Ovary (tissue), 9 donors: ENCODE data around the gene BLOC1S3. TPM values are rescaled to one million over a fixed set of nuclear protein-coding genes. Genes with fewer than 3 reads are reported as not detected.

ENCODE experiments used
- DNase-seq, 5 donors: peaks; one replicate each; pipeline ENCODE4 v3.0.0-alpha.2; 2019 to 2020
- H3K27ac ChIP-seq, 2 donors: fragments of 200-600 bp; one replicate each; pipeline versions ENCODE4 v1.5.1 to v1.8.0; 2019 to 2022
- H3K27me3 ChIP-seq: fragments of 200-600 bp; one replicate; pipeline ENCODE4 v1.8.0; 2022
- H3K36me3 ChIP-seq: fragments of 200-600 bp; sonication (generic); one replicate; pipeline ENCODE4 v1.5.1; 2019
- H3K4me1 ChIP-seq: one replicate; pipeline ENCODE4 v1.8.1; 2013; ENCODE audit warnings: mild to moderate bottlenecking, moderate library complexity; ENCODE audit not compliant: insufficient read depth
- H3K4me3 ChIP-seq: fragments of 200-600 bp; sonication (generic); one replicate; pipeline ENCODE4 v1.5.1; 2017
- H3K9me3 ChIP-seq, 2 donors: fragments of 200-600 bp in 1 of 2; sonication (generic) in 1 of 2; one replicate each; pipeline versions ENCODE4 v1.5.1 to v1.8.1; 2013 to 2019; ENCODE audit warnings: mild to moderate bottlenecking in 1 of 2, moderate library complexity in 1 of 2
- EP300 ChIP-seq: sonication (generic); formaldehyde crosslinking; IDR thresholded peaks from one replicate; pipeline ENCODE4 v1.6.1; 2017; ENCODE audit warnings: antibody characterized with exemption
- POLR2A ChIP-seq: fragments of 450-650 bp; IDR thresholded peaks from one replicate; pipeline ENCODE4 v1.6.1; 2017; ENCODE audit warnings: antibody characterized with exemption, mild to moderate bottlenecking, moderate library complexity
- WGBS, 3 donors: extraction: QIAGEN DNeasy Blood & Tissue Kit in 1 of 3; methylation state at CpG; one replicate each; pipeline versions ENCODE4 v1.1.5 to v1.1.7; 2013 to 2017; 5-methylcytosine and 5-hydroxymethylcytosine counted together
- intact Hi-C, 4 donors: fragments of 100-400 bp; cut with DNase I; formaldehyde crosslinking; loops; one replicate each; pipeline versions ENCODE4 v1.11.0 to v1.15.1; 2022 to 2023
- polyA plus RNA-seq, 2 donors: library from polyadenylated mRNA; stranded (reverse); fragments of 200-250 nt in 1 of 2; fragments of 350-450 nt in 1 of 2; fragmentation: Illumina TruSeq in 1 of 2; extraction: RNeasy Lipid Tissue Mini Kit (QIAGEN cat#74804) in 1 of 2; gene quantifications; one replicate each; pipeline ENCODE4 v1.2.3, GENCODE V29; 2013 to 2014
- total RNA-seq, 7 donors: library from RNA; depleted of rRNA in 2 of 7; stranded (reverse); fragments of >200 nt in 2 of 7; fragmentation: NEBNext Ultra II Directional in 3 of 7; extraction: Animal tissue kit (Norgen Biotek cat#: 25700) in 3 of 7; gene quantifications; one replicate each; pipeline versions ENCODE4 v1.1.0 to v1.2.4, GENCODE V29; 2016 to 2023
- TF ChIP-seq, protein P1 (sequence below), 3 donors: fragments of 450-650 bp in 2 of 3; fragments of 200-600 bp in 1 of 3; IDR thresholded peaks; one replicate each; pipeline versions ENCODE4 v1.5.1 to v1.8.0; 2016 to 2022; ENCODE audit warnings: antibody characterized with exemption in 3 of 3, mild to moderate bottlenecking in 1 of 3
- donor health status: DM: no; HTN: no; CAD: no; lungs with moderate emphysema.
- donor health status: DM: no; HTN: no; CAD: no.
- donor health status: Bipolar disorder and iron deficiency.
- donor health status: DM: yes; HTN: yes; CAD: no.
- donor health status: DM: no; HTN: no; CAD: no.
- donor health status: DM: yes; HTN: yes; CAD: no.

BLOC1S3 gene
- total and polyA plus RNA-seq, 9 donors: 4.1 to 12.6 (median 11.3) TPM

DNA sequence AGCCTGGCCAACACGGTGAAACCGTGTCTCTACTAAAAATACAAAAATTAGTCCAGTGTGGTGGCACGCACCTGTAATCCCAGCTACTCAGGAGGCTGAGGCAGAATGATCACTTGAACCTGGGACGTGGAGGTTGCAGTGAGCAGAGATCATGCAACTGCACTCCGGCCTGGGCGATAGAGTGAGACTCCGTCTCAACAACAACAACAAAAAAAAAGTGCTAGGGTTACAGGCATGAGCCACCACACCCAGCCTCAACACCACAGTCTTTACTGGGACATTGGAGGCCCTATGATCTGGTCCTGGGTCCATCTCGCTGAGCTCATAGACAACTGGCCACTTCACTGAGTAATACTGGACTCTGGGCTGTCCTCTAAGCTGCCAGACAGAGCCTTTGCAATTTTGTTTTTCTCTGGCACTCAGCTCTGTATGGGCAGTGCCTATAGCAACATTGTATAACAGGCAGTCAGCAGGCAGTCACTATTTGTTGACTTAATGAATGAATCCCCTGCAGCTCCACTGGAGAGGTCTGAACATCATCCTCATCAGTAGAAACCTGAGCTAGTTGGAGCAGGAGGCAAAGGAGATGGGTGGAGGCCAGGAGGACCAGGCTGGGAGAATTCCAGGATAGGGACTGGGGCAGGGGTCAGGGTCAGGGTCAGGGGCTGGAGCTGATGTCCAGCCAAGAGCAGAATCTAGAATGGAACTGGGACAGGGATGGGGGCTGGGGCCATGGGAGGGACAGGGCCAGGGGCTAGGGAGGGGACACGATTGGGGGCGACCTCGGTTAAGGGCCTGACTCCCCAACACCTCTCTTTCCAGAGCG is 8.1 kb downstream of the BLOC1S3 start:
- H3K36me3 ChIP-seq: no peaks in the 10 kb centered on the region
- no peak for DNase-seq
- H3K27ac ChIP-seq: no peak overlapping the region
- no peak for TF ChIP-seq POLR2A
- no peak for TF ChIP-seq EP300
- TF ChIP-seq, protein P1, sequence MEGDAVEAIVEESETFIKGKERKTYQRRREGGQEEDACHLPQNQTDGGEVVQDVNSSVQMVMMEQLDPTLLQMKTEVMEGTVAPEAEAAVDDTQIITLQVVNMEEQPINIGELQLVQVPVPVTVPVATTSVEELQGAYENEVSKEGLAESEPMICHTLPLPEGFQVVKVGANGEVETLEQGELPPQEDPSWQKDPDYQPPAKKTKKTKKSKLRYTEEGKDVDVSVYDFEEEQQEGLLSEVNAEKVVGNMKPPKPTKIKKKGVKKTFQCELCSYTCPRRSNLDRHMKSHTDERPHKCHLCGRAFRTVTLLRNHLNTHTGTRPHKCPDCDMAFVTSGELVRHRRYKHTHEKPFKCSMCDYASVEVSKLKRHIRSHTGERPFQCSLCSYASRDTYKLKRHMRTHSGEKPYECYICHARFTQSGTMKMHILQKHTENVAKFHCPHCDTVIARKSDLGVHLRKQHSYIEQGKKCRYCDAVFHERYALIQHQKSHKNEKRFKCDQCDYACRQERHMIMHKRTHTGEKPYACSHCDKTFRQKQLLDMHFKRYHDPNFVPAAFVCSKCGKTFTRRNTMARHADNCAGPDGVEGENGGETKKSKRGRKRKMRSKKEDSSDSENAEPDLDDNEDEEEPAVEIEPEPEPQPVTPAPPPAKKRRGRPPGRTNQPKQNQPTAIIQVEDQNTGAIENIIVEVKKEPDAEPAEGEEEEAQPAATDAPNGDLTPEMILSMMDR (IDR thresholded peaks at IDR 0.05): no peak
- H3K4me1 ChIP-seq: no peaks in the 10 kb centered on the region
- intact Hi-C loops: no loop called here
- WGBS, 3 donors: 81 to 90% (median 89%) methylated on average over 12 of the region's 12 CpGs
- H3K27me3 ChIP-seq: no peaks in the 10 kb centered on the region
- H3K4me3 ChIP-seq: no peak overlapping the region
- no peaks in the 10 kb centered on the region for H3K9me3 ChIP-seq

DNA sequence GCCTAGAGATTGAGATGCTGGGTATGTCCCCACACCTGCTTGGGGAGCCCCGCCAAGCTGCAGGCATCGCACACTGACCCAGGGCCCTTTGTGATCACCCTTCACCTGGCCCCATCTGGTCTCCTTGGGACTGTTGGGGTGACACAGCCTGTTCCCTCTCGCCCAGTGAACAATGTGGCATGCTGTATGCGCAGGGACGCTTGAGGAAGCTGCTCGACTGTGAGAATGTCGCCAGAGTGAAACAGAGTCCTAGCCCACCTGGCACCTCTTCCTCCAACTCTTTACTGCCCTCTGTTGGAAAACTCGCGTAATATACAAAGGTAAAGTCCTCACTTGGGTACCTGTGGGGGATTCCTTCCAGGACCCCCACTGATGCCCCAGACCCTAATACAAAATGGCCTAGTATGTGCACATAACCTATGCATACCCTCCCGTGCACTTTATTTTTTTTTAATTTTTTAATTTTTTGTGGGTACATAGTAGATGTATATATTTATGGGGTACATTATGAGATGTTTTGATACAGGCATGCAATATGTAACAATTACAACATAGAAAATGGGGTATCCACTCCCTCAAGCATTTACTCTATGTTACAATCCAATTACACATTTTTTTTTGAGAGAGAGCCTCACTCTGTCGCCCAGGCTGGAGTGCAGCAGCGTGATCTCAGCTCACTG is 9.0 kb downstream of the BLOC1S3 start:
- Histone ChIP-seq H3K27ac (no peak overlapping the region), H3K36me3 (no peaks in the 10 kb centered on the region), H3K9me3 (no peaks in the 10 kb centered on the region), H3K4me1 (no peaks in the 10 kb centered on the region), H3K27me3 (no peaks in the 10 kb centered on the region), H3K4me3 (no peak overlapping the region)
- no peak for TF ChIP-seq POLR2A
- TF ChIP-seq, protein P1 (IDR thresholded peaks at IDR 0.05): no peak
- TF ChIP-seq EP300: no peak
- intact Hi-C loops: loop anchor here in 1 of 4 donors (2.0 kb wide), 1 partner anchor 65 kb away; no protein-coding TSS in a partner anchor
- 57 to 59% (median 57%) methylated on average over 12 of the region's 12 CpGs for WGBS, 3 donors
- DNase-seq: no peak

DNA sequence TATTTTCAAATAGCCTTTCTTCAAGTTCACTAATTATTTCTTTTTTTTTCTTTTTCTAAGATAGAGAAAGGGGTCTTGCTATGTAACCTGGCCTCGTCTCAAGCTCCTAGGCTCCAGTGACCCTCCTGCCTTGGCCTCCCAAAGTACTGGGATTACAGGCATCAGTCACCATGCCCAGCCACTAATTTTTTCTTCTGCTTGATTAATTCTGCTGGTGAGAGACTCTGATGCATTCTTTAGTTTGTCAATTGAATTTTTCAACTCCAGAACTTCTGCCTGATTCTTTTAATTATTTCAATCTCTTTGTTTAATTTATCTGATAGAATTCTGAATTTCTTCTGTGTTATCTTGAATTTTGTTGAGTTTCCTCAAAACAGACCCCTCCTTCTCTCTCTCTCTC is 11.4 kb downstream of the BLOC1S3 start:
- H3K27ac ChIP-seq: no peak overlapping the region
- no peaks in the 10 kb centered on the region for H3K27me3 ChIP-seq
- H3K4me3 ChIP-seq: no peak overlapping the region
- H3K9me3 ChIP-seq: no peaks in the 10 kb centered on the region
- TF ChIP-seq, protein P1 (IDR thresholded peaks at IDR 0.05): no peak
- TF ChIP-seq POLR2A (no peak), EP300 (no peak)
- DNase-seq: no peak
- no peaks in the 10 kb centered on the region for H3K36me3 ChIP-seq
- no peaks in the 10 kb centered on the region for H3K4me1 ChIP-seq
- WGBS, 3 donors: 94 to 100% (median 96%) methylated on average over 1 of the region's 1 CpG
- intact Hi-C loops: loop anchor here in 1 of 4 donors (2.0 kb wide), 1 partner anchor 67 kb away; no protein-coding TSS in a partner anchor

DNA sequence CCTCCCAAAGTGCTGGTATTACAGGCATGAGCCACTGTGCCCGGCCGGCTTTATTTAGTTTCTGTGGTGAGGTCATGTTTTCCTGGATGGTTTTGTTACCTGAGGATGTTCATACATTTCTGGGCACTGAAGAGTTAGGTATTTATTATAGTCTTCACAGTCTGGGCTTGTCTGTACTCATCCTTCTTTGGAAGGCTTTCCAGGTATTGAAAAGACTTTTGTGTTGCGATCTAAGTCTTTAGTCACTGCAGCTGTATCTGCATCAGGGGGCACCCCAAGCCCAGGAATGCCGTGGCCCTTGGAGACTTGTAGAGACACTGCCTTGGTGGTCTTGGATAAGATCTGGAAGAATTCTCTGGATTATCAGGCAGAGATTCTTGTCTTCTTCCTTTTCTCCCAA is 12.8 kb downstream of the BLOC1S3 start:
- no peak for TF ChIP-seq POLR2A
- no peak for TF ChIP-seq EP300
- TF ChIP-seq, protein P1 (IDR thresholded peaks at IDR 0.05): no peak
- no peaks in the 10 kb centered on the region for H3K9me3 ChIP-seq
- no peak for DNase-seq
- intact Hi-C loops: no loop called here
- WGBS, 3 donors: 94 to 96% (median 94%) methylated on average over 4 of the region's 4 CpGs
- H3K4me1 ChIP-seq: no peaks in the 10 kb centered on the region
- no peak overlapping the region for H3K4me3 ChIP-seq
- H3K36me3 ChIP-seq: no peaks in the 10 kb centered on the region
- H3K27me3 ChIP-seq: no peaks in the 10 kb centered on the region
- no peak overlapping the region for H3K27ac ChIP-seq
